ENCODE data around the gene MOSPD3. TPM values are rescaled to one million over a fixed set of nuclear protein-coding genes. Genes with fewer than 3 reads are reported as not detected.

MOSPD3 gene
- total RNA-seq, 1 experiment from 2014 or later: 16.7 TPM

DNA sequence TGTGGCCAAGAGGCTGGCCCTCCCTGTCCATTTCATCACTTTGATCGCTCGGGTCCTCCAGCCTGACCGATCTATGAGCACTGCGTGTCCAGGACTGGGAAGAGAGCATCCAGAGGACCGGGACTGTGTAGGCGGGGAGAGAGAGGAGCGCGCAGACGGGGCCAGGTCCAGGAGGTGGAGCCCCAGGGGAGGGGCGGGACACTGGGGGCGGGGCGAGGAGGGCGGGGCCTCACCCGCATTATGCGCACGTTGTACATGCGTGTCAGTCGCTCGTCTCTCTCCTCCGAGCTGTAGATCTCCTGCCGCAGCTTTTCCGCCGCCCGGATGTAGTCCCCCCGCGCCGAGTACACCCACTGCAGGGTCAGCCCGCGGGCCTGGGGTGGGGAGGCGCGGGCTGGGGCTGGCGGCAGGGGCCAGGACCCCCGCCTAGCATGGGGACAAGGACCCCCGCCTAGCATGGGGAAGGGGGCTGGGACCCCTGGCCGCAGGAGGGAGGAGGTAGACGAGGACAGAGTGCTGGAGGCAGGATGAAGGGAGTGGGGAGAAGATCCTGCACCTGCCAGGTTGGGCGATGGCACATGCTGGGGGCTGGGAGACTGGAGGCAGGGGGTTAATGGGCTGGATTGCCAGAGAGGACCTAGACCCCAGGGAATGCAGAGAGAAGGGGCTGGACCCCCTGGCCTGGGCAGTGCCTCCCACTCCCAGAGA, 14.3 kb downstream of the MOSPD3 start:
- Histone ChIP-seq H3K9me3 (ENCODE audit: control insufficient read depth, low read depth, low read length) (no peaks in the 10 kb centered on the region), H2AFZ (ENCODE audit: low read length) (no peak overlapping the region), H3K79me1 (ENCODE audit: insufficient read depth, low read depth, low read length, poor library complexity, severe bottlenecking) (no peaks in the 10 kb centered on the region), H2BK15ac (ENCODE audit: low read depth, low read length) (no peak overlapping the region), H2BK12ac (ENCODE audit: insufficient read length, low read depth, low read length) (no peak overlapping the region), H3K9ac (ENCODE audit: extremely low read depth, insufficient read length, low read length) (no peak overlapping the region), H2BK20ac (ENCODE audit: low read depth, low read length, poor library complexity, severe bottlenecking) (no peak overlapping the region), H3K4me2 (ENCODE audit: insufficient read depth, insufficient read length, low read length) (peak overlapping the region; percentile 60), H2BK5ac (ENCODE audit: insufficient read length, low read length) (no peak overlapping the region), H3K56ac (ENCODE audit: insufficient read length, low read depth, low read length) (no peak overlapping the region), H2AK5ac (ENCODE audit: insufficient read length, low read length) (no peak overlapping the region), H3K4me1 (ENCODE audit: insufficient read depth, low read length) (no peaks in the 10 kb centered on the region), H3K18ac (ENCODE audit: insufficient read length, low read depth, low read length) (peak overlapping the region; percentile 46), H2BK120ac (ENCODE audit: low read depth, low read length, poor library complexity, severe bottlenecking) (no peak overlapping the region), H4K20me1 (ENCODE audit: control insufficient read depth, insufficient read depth, insufficient read length) (no peaks in the 10 kb centered on the region), H3K4ac (ENCODE audit: low read depth, low read length) (no peak overlapping the region), H4K5ac (ENCODE audit: insufficient read length, low read depth, low read length) (no peak overlapping the region), H3T11ph (ENCODE audit: low read length) (no peak overlapping the region), H3K23ac (ENCODE audit: insufficient read length, low read depth, low read length) (no peak overlapping the region), H3K23me2 (ENCODE audit: insufficient read length, low read depth, low read length, poor library complexity, severe bottlenecking) (peaks cover 5% of the 10 kb centered on the region), H4K91ac (ENCODE audit: insufficient read length, low read depth, low read length) (no peak overlapping the region), H3K27ac (ENCODE audit: insufficient read length, low read depth, low read length) (no peak overlapping the region), H4K8ac (replicated peaks; ENCODE audit: insufficient read length, low read depth, low read length) (no peak overlapping the region), H3K79me2 (ENCODE audit: insufficient read depth, low read length) (no peaks in the 10 kb centered on the region), H3K27me3 (ENCODE audit: insufficient read depth, low read length) (peaks cover 3% of the 10 kb centered on the region; the same call in 1 of the 2 replicates), H3K14ac (ENCODE audit: insufficient read depth, low read length) (0 out of 2 replicates have a peak overlapping the region, but pooled peaks have one; percentile 50)
- Mint-ChIP-seq H3K4me3 (peak overlapping the region; percentile 41 to 78), H3K9me3 (no peaks in the 10 kb centered on the region), H3K36me3 (ENCODE audit: insufficient read depth in 1 of 3, low read depth in 3 of 3) (peaks cover 0 to 4% (median 0%) of the 10 kb centered on the region in 3 experiments; a peak in 1 of 7 replicates), H3K27ac (no peak overlapping the region), H3K4me1 (peaks cover 9 to 17% of the 10 kb centered on the region in 2 experiments), H3K27me3 (ENCODE audit: low read depth) (peaks cover 39% of the 10 kb centered on the region)
- TF ChIP-seq, protein P1, sequence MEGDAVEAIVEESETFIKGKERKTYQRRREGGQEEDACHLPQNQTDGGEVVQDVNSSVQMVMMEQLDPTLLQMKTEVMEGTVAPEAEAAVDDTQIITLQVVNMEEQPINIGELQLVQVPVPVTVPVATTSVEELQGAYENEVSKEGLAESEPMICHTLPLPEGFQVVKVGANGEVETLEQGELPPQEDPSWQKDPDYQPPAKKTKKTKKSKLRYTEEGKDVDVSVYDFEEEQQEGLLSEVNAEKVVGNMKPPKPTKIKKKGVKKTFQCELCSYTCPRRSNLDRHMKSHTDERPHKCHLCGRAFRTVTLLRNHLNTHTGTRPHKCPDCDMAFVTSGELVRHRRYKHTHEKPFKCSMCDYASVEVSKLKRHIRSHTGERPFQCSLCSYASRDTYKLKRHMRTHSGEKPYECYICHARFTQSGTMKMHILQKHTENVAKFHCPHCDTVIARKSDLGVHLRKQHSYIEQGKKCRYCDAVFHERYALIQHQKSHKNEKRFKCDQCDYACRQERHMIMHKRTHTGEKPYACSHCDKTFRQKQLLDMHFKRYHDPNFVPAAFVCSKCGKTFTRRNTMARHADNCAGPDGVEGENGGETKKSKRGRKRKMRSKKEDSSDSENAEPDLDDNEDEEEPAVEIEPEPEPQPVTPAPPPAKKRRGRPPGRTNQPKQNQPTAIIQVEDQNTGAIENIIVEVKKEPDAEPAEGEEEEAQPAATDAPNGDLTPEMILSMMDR (conservative IDR thresholded peaks at IDR 0.05): no peak
- whole genome bisulfite sequencing (ENCODE audit: extremely low coverage, insufficient read length, low lambda C conversion rate): no CpG with 5 or more reads among the region's 37 CpGs
- DNase-seq: peak; percentile 94
